ENCODE data around the gene HSD17B8.

The HSD17B8 gene

DNA sequence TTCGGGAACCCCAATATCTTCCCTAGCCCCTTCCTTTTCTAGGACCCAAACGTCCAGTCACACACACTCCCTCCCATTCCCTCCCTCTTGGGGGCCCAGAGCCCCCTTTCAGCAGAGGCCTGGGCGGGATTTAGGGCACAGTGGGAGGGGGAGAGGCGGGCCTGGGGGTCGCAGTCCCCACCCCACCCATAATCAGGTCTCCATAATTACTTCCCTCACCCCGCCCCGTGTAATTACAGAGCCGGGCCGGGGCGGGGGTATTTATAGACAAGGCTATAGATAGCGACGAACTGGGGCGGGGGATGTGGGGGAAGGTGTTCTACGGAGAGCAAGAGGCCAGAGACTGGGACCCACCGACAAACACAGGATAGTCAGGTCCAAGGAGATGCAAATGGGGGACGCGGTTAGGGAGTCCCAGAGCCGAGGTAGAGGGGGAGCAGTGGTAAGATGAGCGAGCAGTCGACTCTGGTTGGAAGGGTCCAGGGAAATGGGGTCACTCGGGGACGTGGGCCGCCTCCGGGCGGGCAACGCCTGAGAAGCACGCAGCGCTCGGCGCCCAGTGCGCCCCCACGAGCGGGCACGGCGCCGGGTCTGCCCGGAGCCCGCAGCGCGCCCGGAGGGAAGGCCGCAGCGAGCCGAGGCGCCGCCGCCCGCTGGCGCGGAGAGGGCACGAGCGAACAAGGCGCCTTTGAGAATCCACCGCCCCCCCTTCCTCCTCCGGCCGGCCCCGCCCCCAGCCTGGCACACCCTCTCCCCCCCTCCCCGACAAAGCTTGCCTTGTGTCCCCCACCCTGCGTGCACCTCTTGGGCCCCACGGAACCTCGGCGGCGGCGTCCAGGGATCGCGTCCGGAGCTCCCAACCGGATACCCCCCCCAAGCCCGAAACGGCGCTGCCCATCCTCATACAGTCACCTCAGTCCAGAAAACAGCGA, 11.5 kb upstream of the HSD17B8 start:
- peak in 2 of 5 donors; percentile 17 to 26 for DNase-seq

DNA sequence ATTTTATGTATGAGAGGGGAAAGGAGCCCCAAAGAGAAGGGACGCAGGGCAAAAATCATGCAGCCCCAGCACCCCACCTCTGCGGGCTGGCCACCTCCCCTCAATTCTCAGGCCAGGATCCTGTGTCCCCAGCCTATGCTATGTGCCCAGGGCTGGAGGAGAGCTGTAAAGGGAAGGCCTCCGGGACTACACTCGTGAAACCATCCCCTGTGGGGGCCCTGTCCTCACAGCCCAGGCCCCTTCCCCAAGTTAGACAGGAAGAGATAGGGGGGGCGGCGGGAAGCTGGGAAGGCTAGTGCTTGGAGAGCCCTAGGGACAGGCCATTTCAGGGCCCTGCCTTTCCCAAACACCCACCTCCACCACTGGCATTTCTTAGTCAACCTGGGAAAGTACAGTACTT, 10.8 kb upstream of the HSD17B8 start:
- no peak for DNase-seq

DNA sequence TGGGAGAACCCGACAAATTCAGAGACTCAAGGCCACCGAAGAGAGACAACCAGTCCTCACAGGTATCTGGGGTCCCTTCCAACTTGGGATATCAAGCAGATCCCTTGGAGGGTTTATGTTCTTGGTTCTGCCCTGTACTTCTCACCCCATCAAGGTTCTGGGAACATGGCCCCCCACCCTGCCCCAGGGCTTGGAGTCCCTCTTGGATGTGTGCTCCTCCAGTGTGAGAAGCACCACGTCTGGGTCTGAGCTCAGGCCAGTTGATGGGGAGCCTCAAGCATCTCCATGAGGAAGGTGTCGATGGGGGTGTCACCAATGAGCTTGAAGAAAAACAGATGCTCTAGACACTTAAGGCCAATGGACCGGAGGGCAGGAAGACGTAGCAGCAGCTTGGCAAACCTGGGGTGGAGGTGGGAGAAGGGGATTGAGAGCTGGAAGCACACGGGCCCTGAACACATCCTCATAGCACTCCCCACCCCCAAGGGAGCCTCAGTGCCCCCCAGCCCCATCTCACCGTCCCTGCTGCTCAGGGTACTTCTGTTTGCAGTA, 9.9 kb upstream of the HSD17B8 start:
- DNase-seq: no peak

DNA sequence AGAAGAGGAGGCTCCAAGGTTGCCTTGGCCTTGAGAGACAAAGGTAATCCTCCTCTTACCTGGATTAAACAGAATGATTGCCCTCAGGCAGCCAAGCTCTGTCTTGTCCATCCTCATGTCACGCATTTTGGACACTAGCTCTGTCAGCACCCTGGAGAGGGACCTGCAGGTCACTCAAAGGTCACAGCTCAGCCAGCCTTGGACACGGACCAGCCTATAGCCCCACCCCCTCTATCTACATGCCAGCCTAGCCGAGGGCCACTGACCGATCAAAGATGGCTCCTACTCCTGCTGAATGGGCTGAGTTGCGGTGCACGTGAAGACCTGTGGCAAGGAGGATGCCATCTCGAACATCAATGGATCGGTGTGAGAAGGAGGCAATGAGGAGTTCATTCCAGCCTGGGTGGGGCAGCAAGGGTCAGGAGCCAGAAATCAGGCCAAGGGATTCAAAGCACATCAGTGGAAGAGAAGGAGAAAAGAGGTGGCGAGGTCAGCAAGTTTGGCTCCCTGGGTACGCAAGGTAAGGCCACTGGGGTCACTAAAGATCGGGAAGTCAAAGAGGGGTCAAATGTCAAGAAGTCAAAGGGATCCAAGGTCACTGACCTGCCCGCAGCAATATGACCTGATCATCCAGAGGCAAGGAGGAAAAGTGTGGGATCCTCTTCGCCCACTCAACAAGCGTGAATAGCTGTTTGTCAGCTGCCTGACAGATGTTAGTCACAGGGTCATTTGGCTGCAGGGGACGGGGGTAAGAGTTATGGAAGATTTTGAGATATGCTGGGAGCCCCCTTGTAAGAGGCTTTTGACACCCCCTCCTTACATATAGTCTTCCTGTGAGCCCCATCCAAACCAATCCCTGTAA, 8.9 kb upstream of the HSD17B8 start:
- no peak for DNase-seq

DNA sequence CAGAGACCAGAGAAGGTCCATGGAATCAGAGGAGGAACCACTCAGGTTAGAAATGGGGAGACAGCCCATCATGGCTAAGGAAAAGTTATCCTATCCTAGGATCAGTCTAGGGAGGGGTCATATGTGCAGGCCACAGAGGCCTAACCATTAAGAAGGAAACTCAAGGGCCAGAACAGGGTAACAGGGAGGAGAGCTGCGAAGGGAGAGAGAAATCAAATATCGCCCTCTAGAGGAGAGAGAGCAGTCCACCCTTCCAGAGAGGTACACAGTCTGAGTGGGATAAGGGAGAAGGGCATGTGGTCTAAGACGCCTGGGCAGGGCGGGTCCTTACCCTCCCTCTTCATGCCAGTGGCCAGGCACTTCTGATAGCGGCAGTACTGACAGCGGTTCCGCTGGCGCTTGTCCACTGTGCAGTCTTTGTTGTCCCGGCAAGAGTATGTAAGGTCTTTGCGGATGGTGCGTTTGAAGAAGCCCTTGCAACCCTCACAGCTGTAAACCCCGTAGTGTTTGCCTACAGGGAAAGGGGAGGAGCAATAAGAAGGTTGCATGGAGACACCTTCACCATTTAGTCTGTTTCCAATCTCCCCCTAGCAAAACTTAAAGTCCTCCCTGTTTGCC, 6.9 kb upstream of the HSD17B8 start:
- peak in 1 of 5 donors; percentile 53 for DNase-seq

DNA sequence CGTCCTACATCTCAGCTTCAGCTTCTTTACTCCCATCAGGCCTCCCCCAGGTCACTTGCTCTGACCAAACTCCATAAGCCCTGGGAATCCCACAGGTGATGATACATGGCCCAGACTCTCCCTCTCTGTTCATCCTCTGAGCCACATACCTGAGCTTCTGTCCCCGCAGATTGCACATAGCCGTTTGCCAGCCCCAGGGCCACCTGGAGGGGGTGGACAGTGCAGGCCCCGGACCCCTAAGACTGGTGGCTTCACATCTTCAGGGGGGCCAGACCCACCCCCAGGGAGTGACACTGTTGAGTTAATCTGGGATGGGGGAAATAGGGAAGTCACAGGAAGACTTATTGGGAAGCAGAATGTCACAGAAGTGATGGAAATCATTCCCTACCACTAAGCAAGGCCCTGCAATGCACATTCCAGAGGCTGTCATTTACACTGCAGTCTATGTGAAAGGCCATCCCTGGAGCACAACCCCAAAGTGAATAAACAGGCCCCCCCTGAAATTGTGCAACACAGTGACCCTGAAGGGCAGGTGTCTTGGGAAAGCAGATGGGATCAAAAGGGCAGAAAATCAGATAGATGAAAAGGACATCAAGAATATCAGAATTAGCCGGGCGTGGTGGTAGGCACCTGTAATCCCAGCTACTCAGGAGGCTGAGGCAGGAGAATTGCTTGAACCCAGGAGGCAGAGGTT, 6.1 kb upstream of the HSD17B8 start:
- DNase-seq: no peak

DNA sequence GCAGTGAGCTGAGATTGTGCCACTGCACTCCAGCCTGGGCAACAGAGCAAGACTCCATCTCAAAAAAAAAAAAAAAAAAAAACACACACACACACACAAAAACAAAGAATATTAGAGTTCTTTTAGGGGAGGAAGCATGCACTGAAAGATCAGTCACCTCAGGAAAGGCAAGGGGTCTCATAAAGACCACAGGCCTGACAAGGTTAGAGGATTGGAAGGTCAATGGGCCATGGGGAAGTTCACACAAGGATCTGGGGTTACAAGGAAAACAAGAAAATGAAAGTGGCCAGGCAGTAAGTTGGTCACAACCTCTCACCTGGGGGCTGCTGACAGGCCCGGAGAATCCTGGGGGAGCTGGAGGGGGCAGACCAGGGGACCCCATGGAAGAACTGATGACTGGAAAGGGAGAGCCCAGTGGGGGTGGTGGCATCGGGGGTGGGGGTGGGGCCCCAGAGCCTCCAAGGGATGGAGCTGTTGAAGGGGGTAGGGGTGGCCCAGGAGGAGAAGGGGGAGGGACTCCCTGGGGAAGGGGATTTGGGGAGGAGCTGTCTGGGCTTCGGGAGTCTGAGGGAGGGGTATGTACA, 5.5 kb upstream of the HSD17B8 start:
- DNase-seq: no peak

DNA sequence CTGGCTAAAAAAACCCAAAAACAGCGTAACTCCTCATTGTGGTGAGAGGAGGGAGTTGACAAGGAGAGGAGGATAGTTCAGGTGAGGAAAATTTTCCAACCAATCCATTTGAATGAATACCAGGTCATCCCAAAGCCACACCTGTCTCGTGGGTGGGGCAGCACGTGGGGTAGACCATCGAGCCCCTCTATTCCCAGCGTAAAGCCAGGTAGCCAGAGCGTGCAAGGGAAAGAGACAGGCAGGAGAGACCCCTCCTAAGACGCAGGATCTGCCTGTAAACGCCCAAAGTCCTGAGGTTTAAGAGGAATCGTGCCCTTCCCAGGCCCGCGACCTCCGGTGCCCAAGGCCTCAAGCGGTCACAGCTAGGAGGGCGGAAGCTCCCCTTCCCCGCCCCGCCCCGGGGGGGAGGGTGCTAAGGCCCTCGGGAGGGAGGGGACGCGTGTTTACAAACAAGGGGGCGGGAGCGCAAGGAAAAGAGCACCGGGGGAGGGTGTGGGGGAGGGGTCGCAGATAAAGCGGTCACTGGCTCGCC, 4.7 kb upstream of the HSD17B8 start:
- DNase-seq: peak in 3 of 5 donors; percentile 56 to 83 (median 67)

DNA sequence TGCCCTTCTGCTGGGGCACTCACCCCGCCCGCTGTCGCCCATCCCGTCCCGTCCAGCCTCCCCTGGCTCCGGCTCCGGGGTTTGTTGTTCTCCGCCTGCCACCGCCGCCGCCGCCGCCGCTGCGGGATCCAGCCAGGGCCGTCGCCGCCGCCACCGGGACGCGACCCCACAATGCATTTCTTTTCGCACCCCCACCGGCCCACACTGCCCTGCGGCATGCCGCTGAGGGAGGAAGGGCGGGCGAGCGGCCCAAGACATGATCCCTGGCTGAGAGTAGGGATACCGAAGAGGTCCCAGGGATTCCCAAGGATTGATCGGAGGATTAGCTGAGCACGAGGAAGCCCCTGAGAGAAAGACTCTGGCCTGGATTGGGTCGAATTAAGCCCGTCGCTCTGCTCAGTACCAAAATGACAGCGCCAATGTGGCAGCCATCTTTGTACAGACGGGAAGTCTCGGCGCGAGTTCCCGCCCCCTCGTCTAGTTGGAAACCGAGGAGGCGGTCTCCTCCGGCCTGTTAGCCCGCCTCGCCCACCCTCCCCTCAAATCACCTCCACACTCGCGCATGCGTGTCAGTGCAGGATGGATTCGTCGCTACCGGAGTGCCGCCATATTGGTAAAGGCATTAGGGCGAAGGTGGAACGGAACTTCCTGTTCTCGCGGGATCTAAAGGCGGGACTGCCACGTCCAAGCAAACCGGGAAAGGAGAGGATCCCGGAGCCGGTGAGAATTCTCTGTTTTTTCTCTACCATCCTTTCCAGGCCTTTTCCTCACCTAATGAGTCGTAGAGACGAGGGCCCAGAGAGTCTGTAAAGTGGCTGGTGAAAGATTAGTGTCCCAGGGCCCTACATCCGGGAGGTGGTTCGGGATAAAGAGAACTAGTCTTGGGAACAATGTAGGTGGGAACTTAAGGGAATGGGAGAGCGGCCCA, 4.0 kb upstream of the HSD17B8 start, which contains the start of the genes RXRB and SLC39A7:
RXRB (minus strand) TSS at position 447 of the 928 bp plus-strand sequence; CDS start at position 258, 189 bp downstream.
SLC39A7 (plus strand) TSS at position 649 of the 928 bp plus-strand sequence. CDS start 379 bp downstream, outside the sequence.
- peak; percentile 99 to 100 (median 99) for DNase-seq

DNA sequence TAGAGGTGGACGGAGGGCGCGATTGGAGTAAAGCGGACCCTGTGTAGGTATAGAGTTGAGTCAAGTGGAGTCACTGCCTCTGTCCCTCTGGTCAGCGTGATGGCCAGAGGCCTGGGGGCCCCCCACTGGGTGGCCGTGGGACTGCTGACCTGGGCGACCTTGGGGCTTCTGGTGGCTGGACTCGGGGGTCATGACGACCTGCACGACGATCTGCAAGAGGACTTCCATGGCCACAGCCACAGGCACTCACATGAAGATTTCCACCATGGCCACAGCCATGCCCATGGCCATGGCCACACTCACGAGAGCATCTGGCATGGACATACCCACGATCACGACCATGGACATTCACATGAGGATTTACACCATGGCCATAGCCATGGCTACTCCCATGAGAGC, 3.3 kb upstream of the HSD17B8 start:
- DNase-seq: no peak

DNA sequence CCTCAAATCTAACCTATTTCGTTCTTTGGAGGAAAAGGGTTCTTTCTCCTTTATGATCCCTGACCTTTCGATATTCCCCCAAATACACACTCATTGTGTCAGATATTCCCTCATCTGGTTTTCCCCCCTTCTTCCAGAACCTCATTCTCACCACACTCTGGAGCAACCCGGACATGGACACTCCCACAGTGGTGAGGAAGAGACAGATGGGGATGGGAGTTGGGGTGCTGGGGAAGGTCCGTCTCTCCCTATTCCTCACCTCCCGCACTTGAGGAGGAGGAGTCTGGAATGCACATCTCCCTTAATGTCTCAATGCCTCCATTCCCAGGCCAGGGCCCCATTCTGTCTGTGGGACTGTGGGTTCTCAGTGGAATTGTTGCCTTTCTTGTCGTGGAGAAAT, 2.5 kb upstream of the HSD17B8 start:
- no peak for DNase-seq

DNA sequence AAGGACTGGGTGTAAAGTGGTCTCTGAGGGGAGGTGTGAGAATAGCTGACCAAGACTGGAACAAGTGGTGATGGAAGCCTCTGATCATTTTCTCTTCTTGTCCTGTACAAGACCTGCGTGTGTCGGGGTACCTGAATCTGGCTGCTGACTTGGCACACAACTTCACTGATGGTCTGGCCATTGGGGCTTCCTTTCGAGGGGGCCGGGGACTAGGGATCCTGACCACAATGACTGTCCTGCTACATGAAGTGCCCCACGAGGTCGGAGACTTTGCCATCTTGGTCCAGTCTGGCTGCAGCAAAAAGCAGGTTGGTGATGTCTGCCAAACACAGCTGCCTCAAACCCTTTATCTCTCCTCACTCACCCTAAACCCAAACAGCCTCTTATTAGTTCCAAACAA, 1.7 kb upstream of the HSD17B8 start:
- no peak for DNase-seq

DNA sequence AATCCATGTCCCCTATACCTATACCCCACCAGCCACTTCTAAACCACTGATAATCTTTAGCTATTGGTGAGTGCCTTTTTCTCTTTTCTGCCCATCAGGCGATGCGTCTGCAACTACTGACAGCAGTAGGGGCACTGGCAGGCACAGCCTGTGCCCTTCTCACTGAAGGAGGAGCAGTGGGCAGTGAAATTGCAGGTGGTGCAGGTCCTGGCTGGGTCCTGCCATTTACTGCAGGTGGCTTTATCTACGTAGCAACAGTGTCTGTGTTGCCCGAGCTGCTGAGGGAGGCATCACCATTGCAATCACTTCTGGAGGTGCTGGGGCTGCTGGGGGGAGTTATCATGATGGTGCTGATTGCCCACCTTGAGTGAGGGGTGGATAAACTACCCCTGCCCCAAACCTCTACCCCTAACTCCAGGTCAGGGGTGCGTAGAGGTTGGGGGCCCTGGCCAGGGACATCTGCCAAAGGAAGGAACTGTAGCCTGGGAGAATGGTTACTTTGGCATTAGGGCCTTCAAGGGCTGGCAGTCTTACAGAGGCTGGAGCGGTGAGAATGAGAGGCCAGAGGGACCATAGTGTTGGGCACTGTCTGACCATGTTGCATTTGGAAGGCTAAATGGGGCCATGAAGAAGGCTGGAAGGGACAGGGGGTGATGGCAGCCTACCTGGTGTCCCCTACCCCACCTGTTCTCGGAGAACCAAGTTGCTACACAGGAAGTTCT, 851 bp upstream of the HSD17B8 start:
- DNase-seq: no peak

DNA sequence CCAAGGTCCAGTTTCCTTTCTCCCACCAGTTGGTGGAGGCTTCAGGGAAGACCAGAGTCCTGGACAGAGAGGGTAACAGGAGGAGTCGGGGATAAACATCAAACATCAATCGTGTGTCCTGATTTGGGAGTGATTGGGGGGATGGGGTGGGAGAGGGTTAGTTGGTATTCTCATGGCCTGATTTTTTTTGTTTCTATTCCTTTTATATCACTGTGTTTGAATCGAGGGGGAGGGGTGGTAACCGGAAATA, 365 bp upstream of the HSD17B8 start:
- no peak for DNase-seq

DNA sequence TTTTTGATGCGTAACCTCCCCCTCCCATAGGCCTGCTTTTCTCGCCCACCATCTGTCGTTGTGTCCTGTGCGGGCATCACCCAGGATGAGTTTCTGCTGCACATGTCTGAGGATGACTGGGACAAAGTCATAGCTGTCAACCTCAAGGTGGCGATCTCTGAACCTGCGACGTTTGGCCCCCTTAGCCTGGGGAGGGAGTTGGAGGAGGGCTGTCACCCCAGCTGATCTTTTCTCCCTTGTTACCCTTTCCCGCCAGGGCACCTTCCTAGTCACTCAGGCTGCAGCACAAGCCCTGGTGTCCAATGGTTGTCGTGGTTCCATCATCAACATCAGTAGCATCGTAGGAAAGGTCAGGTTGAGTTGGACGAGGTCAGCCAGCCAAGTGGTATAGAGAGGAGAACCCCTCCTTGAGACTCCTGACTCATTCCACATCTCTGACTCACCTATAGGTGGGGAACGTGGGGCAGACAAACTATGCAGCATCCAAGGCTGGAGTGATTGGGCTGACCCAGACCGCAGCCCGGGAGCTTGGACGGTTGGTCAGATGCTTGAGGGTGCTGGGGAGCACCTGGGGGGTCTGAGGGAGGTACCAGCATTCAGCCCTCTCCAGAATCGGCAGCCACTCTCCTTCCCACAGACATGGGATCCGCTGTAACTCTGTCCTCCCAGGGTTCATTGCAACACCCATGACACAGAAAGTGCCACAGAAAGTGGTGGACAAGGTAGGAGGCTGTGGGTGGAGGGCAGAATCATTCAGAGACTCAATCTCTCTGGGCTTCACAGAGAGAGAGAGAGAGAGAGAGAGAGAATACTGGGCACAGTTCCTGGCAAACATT, 954 bp downstream of the HSD17B8 start:
- peak in 1 of 5 donors; percentile 33 for DNase-seq

DNA sequence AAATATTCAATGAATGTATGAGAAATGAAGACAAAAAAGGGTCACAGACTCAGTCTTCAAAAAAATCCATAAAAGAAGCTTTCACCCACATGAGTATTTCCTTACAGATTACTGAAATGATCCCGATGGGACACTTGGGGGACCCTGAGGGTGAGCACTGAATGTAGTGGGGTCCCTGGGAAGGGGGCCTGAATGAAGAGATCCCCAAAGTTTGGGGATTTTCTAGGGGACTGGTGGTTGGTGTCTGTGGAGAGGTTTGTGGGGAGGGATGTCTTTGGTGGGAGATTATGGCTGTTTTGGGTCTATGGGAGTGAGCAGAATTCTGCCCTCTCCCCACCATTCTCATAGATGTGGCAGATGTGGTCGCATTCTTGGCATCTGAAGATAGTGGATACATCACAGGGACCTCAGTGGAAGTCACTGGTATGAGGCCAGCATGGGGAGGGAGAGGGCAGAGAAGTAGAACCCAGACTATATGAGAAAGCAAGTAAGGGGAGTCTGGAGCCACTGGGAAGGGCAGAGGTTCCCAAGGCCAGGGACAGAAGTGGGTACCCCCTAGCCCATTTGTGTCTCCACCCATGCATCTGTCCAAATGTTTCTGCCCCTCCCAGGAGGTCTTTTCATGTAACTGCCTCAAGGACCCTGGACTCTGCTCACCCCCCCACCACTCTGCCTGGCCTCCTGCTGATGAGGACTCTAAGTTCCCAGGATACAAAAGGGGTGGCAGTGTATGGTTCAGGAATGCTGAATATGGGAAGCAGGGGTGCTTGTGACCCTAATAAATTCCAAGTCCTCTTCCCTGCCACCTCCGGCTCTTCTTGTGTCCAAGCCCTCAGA, 1.8 kb downstream of the HSD17B8 start:
- no peak for DNase-seq

DNA sequence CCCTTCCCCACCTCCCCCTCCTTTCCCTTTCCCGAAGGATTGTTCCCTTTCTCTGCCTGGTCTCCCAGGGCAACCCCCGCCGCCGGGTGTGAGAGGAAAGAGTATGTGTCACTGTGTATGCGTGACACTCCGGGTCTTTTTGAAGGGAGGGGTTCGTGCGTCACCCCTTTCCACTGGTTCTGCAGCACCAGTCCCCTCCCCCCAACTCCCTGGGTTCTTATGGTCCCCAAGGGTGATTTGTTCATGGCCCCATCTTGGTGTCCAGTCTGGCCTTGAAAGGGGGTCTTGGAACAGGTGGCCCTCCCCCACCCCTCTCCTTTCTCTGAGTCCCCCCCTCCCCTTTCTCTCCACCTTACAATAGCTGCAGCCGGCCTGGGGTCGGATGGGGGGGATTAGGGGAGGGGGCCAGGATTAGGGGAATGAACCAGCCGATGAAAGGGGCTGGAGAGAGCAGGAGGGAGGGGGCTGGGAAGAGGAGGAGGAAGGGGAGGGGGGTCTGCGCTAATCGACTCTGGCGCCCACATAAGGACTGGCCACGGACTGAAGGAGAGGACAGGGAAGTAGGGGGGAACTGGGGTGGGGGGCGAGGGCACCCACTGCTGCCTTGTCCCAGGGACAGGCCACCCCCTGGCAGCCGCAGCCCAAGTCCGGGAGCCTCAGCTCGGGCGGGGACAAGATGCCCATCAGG, 2.6 kb downstream of the HSD17B8 start:
- no peak for DNase-seq
